Small intestine (tissue), 7 donors: Measurements from ENCODE around the gene KRTAP12-4. TPM values are rescaled to one million over a fixed set of nuclear protein-coding genes. Genes with fewer than 3 reads are reported as not detected.
"Not testable (repeated sequence)": the region's sequence is repeated elsewhere in the genome, so short reads cannot be mapped to it uniquely, and the experiment has no call there.

Source experiments
- DNase-seq, 2 donors: peaks; one replicate each; pipeline versions ENCODE4 v3.0.0 to v3.0.0-alpha.2; 2013
- FAIRE-seq: peaks from 2 replicates; lab custom pipeline; 2012; peaks lifted over from hg19 to GRCh38; lab: Jason Lieb, UNC
- H3K27ac ChIP-seq, 3 donors: one replicate each; pipeline ENCODE4 v1.5.1; 2013; ENCODE audit warnings: low read length in 2 of 3, mild to moderate bottlenecking in 2 of 3, control low read depth in 1 of 3, inconsistent platforms in 1 of 3, low read depth in 1 of 3, moderate library complexity in 1 of 3
- H3K27me3 ChIP-seq, 3 donors: one replicate each; pipeline ENCODE4 v1.6.1; 2013; ENCODE audit warnings: low read length in 3 of 3, inconsistent platforms in 1 of 3; ENCODE audit not compliant: control insufficient read depth in 3 of 3, insufficient read depth in 3 of 3
- H3K36me3 ChIP-seq, 3 donors: one replicate each; pipeline ENCODE4 v1.6.1; 2013; ENCODE audit warnings: low read length in 3 of 3, inconsistent platforms in 1 of 3, low read depth in 1 of 3, mild to moderate bottlenecking in 1 of 3, moderate library complexity in 1 of 3; ENCODE audit not compliant: control insufficient read depth in 3 of 3, insufficient read depth in 2 of 3
- H3K4me1 ChIP-seq, 3 donors: one replicate each; pipeline ENCODE4 v1.6.1; 2013; ENCODE audit warnings: low read length in 2 of 3, inconsistent platforms in 1 of 3, low read depth in 1 of 3, mild to moderate bottlenecking in 1 of 3, moderate library complexity in 1 of 3; ENCODE audit not compliant: control insufficient read depth in 3 of 3, insufficient read depth in 2 of 3
- H3K4me3 ChIP-seq, 3 donors: one replicate each; pipeline ENCODE4 v1.5.1; 2013; ENCODE audit warnings: low read length in 3 of 3, control low read depth in 1 of 3, inconsistent platforms in 1 of 3, low read depth in 1 of 3, mild to moderate bottlenecking in 1 of 3, moderate library complexity in 1 of 3
- H3K9me3 ChIP-seq, 2 donors: one replicate each; pipeline ENCODE4 v1.6.1; 2013; ENCODE audit warnings: low read depth in 1 of 2, low read length in 1 of 2; ENCODE audit not compliant: control insufficient read depth in 2 of 2, insufficient read depth in 1 of 2
- WGBS, 3 donors: extraction: QIAGEN DNeasy Blood & Tissue Kit; methylation state at CpG; one replicate each; pipeline ENCODE4 v1.1.7; 2013; 5-methylcytosine and 5-hydroxymethylcytosine counted together
- polyA plus RNA-seq, 4 donors: library from polyadenylated mRNA; stranded (reverse) in 3 of 4; unstranded in 1 of 4; fragments of 200-250 nt in 3 of 4; fragments of 120-200 nt in 1 of 4; gene quantifications; one replicate each; pipeline versions ENCODE4 v1.2.1 to v1.2.3, GENCODE V29; 2013
- donor health status: healthy with polysubstance abuse.
- donor health status: control.
- donor health status: control.
- donor health status: Bipolar disorder and iron deficiency.
- donor health status: healthy.

KRTAP12-4 gene
- polyA plus RNA-seq, 4 donors = not detected

DNA sequence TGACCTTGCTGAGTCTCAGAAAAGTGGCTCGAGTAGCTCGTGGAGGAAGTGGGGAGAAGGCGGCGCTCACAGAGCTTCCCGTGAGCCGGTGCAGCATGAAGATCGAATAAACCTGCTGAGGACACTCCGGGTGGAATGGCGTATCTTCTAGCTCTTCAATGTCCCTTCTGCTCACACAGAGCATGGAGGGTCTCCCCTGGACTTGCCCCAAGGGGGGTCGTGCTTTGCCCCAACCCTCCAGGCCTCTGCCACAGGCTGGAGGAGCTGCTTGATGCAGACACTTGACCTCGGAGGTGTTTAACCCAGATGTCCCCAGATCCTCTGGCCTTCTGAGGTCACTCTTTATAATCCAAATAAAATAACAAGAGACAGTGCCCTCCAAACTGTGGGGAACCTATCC, 40.3 kb upstream of the KRTAP12-4 start:
- DNase-seq (no peak), FAIRE-seq (no peak)
- WGBS, 3 donors = 64 to 67% (median 65%) methylated on average over 11 of the region's 11 CpGs
- H3K27ac ChIP-seq = no peak overlapping the region
- H3K4me3 ChIP-seq = no peak overlapping the region
- peaks cover 0 to 12% (median 0%) of the 10 kb centered on the region in 3 donors for H3K4me1 ChIP-seq
- no peaks in the 10 kb centered on the region for H3K36me3 ChIP-seq
- H3K9me3 ChIP-seq = no peaks in the 10 kb centered on the region
- peaks cover 0 to 26% (median 10%) of the 10 kb centered on the region in 3 donors for H3K27me3 ChIP-seq

DNA sequence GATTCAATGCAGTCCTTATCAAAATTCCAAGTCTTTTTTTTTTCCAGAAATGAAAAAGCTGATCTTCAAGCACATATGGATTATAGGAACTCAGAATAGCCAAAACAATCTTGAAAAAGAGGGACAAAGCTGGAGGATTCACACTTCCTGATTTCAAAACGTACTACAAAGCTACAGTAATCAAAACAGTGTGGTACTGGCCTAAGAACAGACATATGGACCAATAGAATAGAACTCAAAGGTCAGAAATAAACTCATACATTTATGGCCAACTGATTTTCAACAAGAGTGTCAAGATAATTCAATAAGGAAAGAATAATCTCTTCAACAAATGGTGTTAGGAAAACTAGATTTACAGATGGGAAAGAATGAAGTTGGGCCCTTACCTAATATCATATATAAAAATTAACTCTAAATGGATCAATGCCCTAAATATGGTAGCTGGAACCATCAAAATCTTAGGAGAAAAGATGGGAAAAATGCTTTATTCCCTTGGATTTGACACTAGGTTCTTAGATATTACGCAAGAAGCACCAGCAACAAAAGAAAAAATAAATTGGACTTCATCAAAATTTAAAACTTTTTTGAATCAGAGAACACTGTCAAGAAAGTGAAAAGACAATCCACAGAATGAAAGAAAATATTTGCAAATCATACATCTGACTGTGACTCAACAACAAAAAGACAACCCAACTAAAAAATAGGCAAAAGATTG, 38.5 kb upstream of the KRTAP12-4 start:
- FAIRE-seq = no peak
- H3K27me3 ChIP-seq = peaks cover 0 to 15% (median under 1%) of the 10 kb centered on the region in 3 donors

GRCh38 chr21:44691686-44692085, 37.2 kb upstream of the KRTAP12-4 start:
- FAIRE-seq (no peak), DNase-seq (no peak)
- no peak overlapping the region for H3K4me3 ChIP-seq
- WGBS, 3 donors = 54 to 66% (median 56%) methylated on average over 2 of the region's 2 CpGs
- no peaks in the 10 kb centered on the region for H3K36me3 ChIP-seq
- H3K9me3 ChIP-seq = no peaks in the 10 kb centered on the region
- H3K27me3 ChIP-seq = peaks cover 0 to 18% (median 5%) of the 10 kb centered on the region in 3 donors
- H3K27ac ChIP-seq = no peak overlapping the region
- H3K4me1 ChIP-seq = no peaks in the 10 kb centered on the region

More for the DNA sequence above, 38.5 kb upstream of the KRTAP12-4 start:
- Histone ChIP-seq H3K4me1 (peaks cover 0 to 3% (median 0%) of the 10 kb centered on the region in 3 donors), H3K27ac (no peak overlapping the region), H3K4me3 (no peak overlapping the region), H3K9me3 (no peaks in the 10 kb centered on the region), H3K36me3 (no peaks in the 10 kb centered on the region)
- 47 to 50% (median 48%) methylated on average over 2 of the region's 2 CpGs for WGBS, 3 donors
- DNase-seq = no peak

GRCh38 chr21:44689740-44690139, 35.3 kb upstream of the KRTAP12-4 start:
- not testable (repeated sequence) for H3K4me1 ChIP-seq, H3K27ac ChIP-seq, DNase-seq, H3K9me3 ChIP-seq, H3K4me3 ChIP-seq, FAIRE-seq, H3K36me3 ChIP-seq
- 72 to 90% (median 73%) methylated on average over 3 of the region's 3 CpGs for WGBS, 3 donors
- H3K27me3 ChIP-seq = peaks cover 0 to 13% (median 11%) of the 10 kb centered on the region in 3 donors

DNA sequence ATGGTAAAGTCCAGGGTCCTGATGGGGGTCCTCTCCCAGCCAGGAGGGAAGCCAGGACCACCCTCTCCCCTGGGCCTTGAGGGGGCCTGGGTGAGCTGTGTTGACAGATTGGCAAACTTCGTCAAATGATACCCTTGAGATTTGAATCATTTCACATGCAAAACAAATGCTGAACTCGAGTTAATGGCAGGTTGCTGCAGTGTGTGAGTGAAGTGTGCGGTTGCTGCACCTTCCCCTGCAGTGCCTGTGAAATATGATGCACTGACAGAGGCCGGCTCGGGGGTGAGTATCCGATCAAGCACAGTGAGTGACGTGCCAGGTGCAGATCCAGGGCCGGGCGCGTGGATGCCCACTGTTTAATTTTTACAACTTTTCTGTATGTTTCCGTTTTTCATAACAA, 33.2 kb upstream of the KRTAP12-4 start:
- Histone ChIP-seq H3K27ac (no peak overlapping the region), H3K27me3 (peaks cover 0 to 13% (median 11%) of the 10 kb centered on the region in 3 donors), H3K4me1 (no peaks in the 10 kb centered on the region), H3K4me3 (no peak overlapping the region), H3K36me3 (no peaks in the 10 kb centered on the region), H3K9me3 (no peaks in the 10 kb centered on the region)
- no peak for FAIRE-seq
- WGBS, 3 donors = 49 to 60% (median 57%) methylated on average over 11 of the region's 11 CpGs
- no peak for DNase-seq

GRCh38 chr21:44686843-44687561, 32.5 kb upstream of the KRTAP12-4 start:
- Histone ChIP-seq H3K27me3 (peaks cover 0 to 13% (median 11%) of the 10 kb centered on the region in 3 donors), H3K36me3 (no peaks in the 10 kb centered on the region), H3K27ac (no peak overlapping the region), H3K4me1 (no peaks in the 10 kb centered on the region), H3K4me3 (no peak overlapping the region), H3K9me3 (no peaks in the 10 kb centered on the region)
- FAIRE-seq = no peak
- no peak for DNase-seq
- 52 to 68% (median 63%) methylated on average over 25 of the region's 25 CpGs for WGBS, 3 donors

DNA sequence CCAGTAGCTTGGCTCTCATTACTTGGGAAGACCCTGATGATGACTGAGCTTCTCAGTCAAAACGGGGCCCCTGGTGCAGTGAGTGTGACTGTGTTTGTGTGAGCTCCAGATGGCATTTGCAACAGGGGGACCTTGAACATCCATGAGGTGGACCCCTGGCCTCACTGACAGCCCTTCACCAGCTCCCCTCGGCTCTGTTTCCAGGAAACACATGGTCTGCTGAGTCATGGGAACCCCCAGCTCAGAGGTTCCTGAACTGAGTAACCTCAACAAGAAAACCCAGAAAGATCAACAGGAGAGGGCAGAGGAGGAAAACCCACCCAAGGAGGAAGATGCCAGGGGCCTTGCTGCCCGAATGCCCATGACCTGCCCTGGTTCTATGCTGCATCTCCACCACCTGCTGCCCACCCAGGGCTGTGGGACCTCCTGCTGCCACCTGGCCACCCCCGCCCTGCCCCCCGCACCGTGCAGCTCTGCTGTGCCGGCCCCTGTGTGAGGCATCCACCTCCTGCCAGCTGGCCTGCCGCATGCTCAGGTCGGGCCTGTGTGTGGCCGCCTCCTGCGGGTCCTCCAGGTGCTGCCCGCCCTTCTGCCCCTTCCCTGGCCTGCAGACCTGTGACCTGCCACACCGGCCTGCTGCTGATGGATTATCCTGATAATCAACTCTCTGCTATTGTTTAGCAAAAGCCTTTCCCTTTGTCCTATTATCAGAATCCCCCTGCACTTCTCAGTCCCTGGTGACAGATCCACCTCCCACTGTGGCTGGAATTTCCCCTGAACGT, 31.7 kb upstream of the KRTAP12-4 start:
- H3K27me3 ChIP-seq = peaks cover 0 to 13% (median 11%) of the 10 kb centered on the region in 3 donors
- FAIRE-seq (no peak), DNase-seq (no peak)
- H3K27ac ChIP-seq = no peak overlapping the region
- no peak overlapping the region for H3K4me3 ChIP-seq
- H3K4me1 ChIP-seq = no peaks in the 10 kb centered on the region
- H3K9me3 ChIP-seq = no peaks in the 10 kb centered on the region
- no peaks in the 10 kb centered on the region for H3K36me3 ChIP-seq
- 23 to 40% (median 23%) methylated on average over 13 to 14 of the region's 14 CpGs for WGBS, 3 donors

GRCh38 chr21:44685050-44685449, 30.6 kb upstream of the KRTAP12-4 start:
- H3K4me3 ChIP-seq, H3K36me3 ChIP-seq, H3K9me3 ChIP-seq, H3K27ac ChIP-seq, FAIRE-seq, DNase-seq, H3K4me1 ChIP-seq: not testable (repeated sequence)
- H3K27me3 ChIP-seq = peaks cover 0 to 13% (median 11%) of the 10 kb centered on the region in 3 donors
- WGBS, 3 donors = 81 to 87% (median 85%) methylated on average over 4 to 6 of the region's 6 CpGs
